HG02943 (cell line): ENCODE measurements around the gene LRR1.

Experiments used
- ATAC-seq: cut with Tn5 transposase; IDR thresholded peaks from one replicate; pipeline ENCODE4 v1.9.1; 2021; ENCODE audit warnings: mild to moderate bottlenecking, low read depth, moderate library complexity; ENCODE audit not compliant: unreplicated experiment

LRR1 gene, protein sequence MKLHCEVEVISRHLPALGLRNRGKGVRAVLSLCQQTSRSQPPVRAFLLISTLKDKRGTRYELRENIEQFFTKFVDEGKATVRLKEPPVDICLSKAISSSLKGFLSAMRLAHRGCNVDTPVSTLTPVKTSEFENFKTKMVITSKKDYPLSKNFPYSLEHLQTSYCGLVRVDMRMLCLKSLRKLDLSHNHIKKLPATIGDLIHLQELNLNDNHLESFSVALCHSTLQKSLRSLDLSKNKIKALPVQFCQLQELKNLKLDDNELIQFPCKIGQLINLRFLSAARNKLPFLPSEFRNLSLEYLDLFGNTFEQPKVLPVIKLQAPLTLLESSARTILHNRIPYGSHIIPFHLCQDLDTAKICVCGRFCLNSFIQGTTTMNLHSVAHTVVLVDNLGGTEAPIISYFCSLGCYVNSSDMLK

GRCh38 chr14:49598485-49599300 is at the start of gene LRR1:
Gene LRR1, plus strand, starts transcription at chr14:49598940. Its CDS starts 81 bp downstream, at chr14:49599021.
- peak; percentile 48 for ATAC-seq

DNA sequence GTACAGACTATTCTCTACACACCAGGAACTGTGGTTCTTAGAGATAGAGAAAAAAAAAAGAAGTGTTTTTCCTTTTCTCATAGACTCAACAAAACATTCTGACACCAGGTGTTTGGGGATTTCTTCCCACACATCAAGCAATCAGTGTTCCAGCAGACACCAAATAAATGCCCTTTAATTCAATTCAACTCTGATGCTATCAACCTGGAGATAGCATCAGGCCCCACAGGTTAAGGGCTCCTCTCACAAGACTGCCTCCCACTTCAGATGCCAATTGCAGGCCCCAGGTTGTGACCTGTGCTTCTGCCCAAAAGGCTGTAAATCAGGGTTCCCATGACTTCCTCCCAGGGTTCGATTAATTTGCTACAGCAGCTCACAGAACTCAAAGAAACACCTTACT is 49.3 kb upstream of the LRR1 start:
- ATAC-seq, result no peak

- no peak for ATAC-seq
Observed at GRCh38 chr14:49549881-49550280, 48.9 kb upstream of the LRR1 start.

DNA sequence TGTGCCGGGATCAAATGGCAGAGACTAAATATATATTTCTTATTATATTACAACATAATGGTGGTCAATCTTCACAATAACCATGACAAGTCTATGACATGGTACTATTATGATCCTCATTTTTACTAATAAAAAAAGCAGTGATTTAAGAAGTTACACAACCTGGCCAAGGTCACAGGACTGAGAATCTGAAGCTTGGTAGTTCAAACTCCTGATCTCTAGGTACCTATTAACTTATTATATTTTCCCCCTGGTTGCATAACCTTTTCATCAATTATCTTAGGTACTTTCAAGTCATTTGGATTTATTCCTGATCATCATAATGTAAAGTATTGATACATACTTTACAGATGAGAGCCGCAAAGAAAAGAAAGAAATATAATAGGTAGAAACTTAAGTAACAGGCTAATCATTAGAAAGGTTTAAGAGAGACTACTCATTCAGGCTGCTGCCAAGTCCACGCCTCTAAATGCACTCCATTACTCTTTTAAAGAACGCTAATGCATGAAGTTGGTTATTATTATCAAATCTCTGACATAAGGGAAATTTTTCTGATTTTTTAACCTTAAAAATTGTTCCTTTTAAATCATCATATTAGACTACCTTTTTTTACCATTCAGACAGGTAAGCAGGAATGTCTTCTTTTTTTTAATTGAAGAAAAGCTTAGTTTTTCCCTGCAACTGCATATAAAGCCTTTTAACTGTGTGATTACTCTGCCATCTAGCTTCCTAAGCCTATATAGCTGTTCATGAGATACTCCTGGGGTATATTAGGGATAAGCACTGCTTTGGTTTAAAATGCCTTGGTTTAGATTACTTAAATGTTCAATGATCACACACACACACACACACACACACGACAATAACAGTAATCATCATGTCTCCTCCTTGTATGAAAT is 48.2 kb upstream of the LRR1 start:
- no peak for ATAC-seq

- no peak for ATAC-seq
Observed at GRCh38 chr14:49551569-49551968, 47.2 kb upstream of the LRR1 start.

DNA sequence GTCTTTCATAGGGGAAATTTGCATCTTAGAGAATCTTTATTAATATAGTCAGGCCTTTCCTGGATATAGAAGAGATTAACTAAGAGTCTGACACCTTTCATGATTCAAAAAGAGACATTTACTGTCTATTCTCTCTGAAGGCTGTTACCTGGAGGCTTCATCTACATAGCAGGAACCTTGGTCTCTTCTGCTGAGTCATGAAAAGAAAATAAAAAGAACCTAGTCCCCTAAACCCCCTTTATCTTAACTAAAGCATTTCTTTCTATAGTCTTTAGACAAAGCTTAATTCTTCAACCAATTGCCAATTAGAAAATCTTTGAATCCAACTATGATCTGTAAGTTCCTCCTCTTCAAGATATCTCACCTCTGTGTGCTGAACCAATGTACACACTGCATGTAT is 45.6 kb upstream of the LRR1 start:
- ATAC-seq, result no peak

DNA sequence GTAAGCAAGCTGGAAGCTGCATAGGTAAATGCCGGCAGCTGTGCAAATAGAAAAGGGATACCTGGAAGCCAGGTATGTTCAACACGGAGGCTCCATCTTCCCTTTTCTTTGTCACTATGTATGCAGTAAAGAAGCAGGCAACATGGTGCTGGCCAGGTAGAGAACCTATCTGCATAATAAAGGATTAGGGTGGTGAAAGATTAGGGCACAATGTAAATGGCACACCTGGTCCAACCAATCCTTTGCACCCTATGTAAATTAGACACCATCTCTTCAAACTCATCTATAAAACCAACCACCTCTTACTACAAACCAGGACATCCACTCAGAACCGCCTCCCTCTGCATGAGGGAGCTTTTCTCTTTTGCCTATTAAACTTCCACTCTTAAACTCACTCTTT is 44.8 kb upstream of the LRR1 start:
- ATAC-seq, result no peak

- ATAC-seq, result no peak
Observed at GRCh38 chr14:49559979-49560768, 38.6 kb upstream of the LRR1 start.

DNA sequence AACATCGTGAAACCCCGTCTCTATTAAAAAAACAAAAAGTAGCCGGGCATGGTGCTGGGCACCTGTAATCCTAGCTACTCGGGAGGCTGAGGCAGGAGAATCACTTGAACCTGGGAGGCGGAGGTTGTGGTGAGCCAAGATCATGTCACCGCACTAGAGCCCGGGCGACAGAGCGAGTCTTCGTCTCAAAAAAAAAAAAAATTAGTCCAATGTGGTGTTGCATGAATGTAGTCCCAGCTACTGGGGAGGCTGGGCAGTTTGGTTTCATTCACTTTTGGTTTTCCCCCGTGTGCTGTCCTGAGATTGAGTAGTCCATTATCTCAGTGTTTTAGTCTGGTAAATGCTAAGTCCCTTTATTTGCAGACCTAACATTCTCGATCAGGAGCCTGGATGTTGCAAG is 32.0 kb upstream of the LRR1 start:
- no peak for ATAC-seq

DNA sequence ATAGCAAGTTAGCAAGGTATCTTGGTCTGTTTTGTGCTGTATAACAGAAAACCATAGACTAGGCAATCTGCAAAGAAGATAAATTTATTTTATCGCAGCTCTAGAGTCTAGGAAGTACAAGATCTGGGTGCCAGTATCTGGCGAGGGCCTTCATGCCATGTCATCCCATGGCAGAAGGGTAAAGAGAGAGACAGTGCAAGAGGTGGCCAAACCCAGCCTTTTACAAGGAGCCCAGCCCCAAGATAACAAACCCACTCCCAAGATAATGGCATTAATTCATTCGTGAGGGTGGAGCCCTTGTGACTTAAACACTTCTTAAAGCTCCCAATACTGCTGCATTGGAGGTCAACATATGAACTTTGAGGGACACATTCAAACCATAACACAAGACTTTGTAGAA is 29.5 kb upstream of the LRR1 start:
- ATAC-seq, result no peak

- ATAC-seq, result no peak
Observed at GRCh38 chr14:49574038-49574437, 24.7 kb upstream of the LRR1 start.

DNA sequence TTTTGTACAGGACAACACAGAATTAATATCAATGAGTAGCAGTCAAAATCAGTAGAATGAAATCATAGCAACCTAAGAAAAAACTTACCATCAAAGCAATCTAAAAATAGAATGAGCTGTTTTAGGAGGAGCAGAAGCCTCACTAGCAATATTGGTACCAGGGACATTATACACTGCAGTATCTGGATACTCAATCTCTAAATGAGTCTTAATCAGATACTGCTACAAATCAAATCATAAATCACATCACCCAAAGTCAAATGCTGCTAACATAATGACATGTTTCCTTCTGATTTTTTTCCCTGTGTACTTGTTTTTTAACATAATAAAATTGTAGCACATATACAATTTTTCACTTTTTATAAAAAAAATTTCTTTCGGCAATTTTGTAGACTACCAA is 20.6 kb upstream of the LRR1 start:
- ATAC-seq, result no peak

GRCh38 chr14:49579841-49580240 is 18.9 kb upstream of the LRR1 start:
- no peak for ATAC-seq

DNA sequence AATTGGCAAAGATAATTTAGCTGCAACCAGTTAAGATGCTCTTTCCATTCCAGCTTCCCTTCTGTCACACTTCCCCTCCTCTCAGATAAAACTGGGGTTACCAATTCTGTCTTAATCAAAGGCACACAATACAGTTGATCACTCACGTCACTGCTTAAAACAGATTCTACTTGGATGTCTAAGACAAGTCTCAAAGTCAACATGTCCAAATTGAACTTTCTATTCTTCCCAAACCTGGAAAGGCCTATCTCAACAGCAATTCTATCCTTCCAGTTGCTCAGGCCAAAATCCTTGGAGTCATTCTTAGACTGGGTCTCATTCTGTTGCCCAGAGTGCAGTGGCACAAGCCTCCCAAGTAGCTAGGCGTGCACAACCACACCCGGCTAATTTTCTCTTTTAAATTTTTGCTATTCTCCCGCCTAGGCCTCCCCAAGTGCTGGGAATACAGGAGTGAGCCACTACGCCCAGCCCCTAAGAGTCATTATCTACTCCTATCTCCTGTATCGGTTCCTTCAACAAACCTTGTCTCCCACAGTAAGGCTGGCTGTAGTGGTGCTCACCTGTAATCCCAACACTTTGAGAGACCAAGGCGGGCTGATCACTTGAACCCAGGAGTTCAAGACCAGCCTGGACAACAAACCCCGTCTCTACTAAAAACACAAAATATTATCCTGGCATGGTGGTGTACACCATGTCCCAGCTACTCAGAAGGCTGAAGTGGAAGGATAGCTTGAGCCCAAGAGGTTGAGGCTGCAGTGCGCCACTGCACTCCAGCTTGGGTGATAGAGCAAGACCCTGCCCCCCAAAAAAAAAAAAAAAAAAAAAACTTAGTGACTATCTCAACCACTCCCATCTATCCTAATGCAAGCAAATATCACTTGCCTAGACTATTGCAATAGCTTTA is 17.3 kb upstream of the LRR1 start:
- ATAC-seq, result no peak

GRCh38 chr14:49582113-49582977 is 16.4 kb upstream of the LRR1 start:
- ATAC-seq, result no peak

GRCh38 chr14:49583629-49584028 is 15.1 kb upstream of the LRR1 start:
- no peak for ATAC-seq

GRCh38 chr14:49584058-49584457 is 14.7 kb upstream of the LRR1 start:
- no peak for ATAC-seq
